ENCODE results near the gene HOXC11. TPM values are rescaled to one million over a fixed set of nuclear protein-coding genes. Genes with fewer than 3 reads are reported as not detected.

The HOXC11 gene
- total RNA-seq, 4 donors from 2014 or later, result not detected

DNA sequence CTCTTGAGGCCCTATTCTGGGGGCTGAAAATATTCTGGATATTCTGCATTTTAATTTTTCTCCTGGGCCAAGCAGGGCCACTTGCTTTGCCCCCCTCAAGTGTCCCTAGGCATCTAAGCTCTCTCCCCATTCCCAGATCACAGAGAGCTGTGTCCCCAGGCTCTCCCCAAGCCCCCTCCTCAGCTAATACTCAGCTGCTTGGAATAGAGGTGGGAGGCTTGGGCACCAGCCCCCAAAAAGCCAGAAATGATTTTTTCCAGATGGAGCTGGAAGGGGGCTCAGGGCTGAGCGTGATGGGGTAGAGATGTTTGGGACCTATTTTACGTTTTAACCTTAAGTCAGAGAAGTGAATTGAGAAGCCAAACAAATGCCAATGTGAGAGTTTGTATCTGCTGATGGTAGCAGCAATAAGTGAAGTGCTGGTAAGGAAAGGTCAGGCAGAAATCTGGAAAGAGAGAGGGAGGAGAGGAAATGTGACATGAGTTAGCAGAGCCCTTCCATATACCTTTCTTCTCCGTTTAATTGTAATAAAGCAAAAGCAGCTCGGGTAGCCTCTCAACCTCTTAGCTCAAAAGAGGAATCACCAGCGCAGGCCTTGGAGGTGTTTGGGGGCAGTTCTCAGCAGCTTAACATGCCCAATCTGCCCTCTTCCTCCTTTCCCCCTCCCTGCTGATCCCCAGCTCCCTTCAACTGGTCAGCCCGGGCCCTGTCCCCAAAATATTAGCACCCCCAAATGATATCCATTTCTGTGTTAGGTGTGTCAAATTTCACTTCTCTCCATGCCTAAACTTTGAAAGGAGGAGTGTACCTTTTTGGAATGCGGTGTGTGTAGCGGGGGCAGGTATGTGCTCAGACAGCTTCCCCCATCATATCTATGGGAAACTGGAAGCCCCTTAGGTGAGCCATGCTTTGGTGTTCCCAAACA, 50.3 kb downstream of the HOXC11 start:
- Histone ChIP-seq H3K9me3 (no peaks in the 10 kb centered on the region), H3K4me1 (peaks cover 0 to 33% (median 0%) of the 10 kb centered on the region in 3 donors), H3K27me3 (peaks cover 0 to 100% (median 20%) of the 10 kb centered on the region in 4 donors), H3K36me3 (no peaks in the 10 kb centered on the region), H3K27ac (no peak overlapping the region), H3K4me3 (no peak overlapping the region)
- WGBS, 2 donors, result 48 to 64% methylated on average over 8 of the region's 8 CpGs
- DNase-seq, result no peak
- no peak for TF ChIP-seq POLR2A (IDR thresholded peaks at IDR 0.05)
- intact Hi-C loops (cut with DNase I), result no loop called here

GRCh38 chr12:54024127-54024526, 51.2 kb downstream of the HOXC11 start:
- Histone ChIP-seq H3K4me1 (peaks cover 0 to 34% (median 0%) of the 10 kb centered on the region in 3 donors), H3K36me3 (no peaks in the 10 kb centered on the region), H3K27ac (no peak overlapping the region), H3K9me3 (no peaks in the 10 kb centered on the region), H3K4me3 (no peak overlapping the region), H3K27me3 (peaks cover 0 to 100% (median 22%) of the 10 kb centered on the region in 4 donors)
- DNase-seq, result no peak
- WGBS, 2 donors, result 40 to 75% methylated on average over 3 to 9 of the region's 17 CpGs
- intact Hi-C loops (cut with DNase I), result no loop called here
- TF ChIP-seq POLR2A (IDR thresholded peaks at IDR 0.05), result no peak
- TF ChIP-seq, protein P1, sequence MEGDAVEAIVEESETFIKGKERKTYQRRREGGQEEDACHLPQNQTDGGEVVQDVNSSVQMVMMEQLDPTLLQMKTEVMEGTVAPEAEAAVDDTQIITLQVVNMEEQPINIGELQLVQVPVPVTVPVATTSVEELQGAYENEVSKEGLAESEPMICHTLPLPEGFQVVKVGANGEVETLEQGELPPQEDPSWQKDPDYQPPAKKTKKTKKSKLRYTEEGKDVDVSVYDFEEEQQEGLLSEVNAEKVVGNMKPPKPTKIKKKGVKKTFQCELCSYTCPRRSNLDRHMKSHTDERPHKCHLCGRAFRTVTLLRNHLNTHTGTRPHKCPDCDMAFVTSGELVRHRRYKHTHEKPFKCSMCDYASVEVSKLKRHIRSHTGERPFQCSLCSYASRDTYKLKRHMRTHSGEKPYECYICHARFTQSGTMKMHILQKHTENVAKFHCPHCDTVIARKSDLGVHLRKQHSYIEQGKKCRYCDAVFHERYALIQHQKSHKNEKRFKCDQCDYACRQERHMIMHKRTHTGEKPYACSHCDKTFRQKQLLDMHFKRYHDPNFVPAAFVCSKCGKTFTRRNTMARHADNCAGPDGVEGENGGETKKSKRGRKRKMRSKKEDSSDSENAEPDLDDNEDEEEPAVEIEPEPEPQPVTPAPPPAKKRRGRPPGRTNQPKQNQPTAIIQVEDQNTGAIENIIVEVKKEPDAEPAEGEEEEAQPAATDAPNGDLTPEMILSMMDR (IDR thresholded peaks at IDR 0.05), result no peak

GRCh38 chr12:54024581-54025305, 51.8 kb downstream of the HOXC11 start:
- no peak overlapping the region for H3K27ac ChIP-seq
- no peak for DNase-seq
- peaks cover 0 to 35% (median 0%) of the 10 kb centered on the region in 3 donors for H3K4me1 ChIP-seq
- H3K27me3 ChIP-seq, result peaks cover 0 to 100% (median 22%) of the 10 kb centered on the region in 4 donors
- TF ChIP-seq, protein P1 (IDR thresholded peaks at IDR 0.05), result no peak
- TF ChIP-seq POLR2A (IDR thresholded peaks at IDR 0.05), result no peak
- 47 to 56% methylated on average over 5 of the region's 5 CpGs for WGBS, 2 donors
- no peaks in the 10 kb centered on the region for H3K9me3 ChIP-seq
- no peaks in the 10 kb centered on the region for H3K36me3 ChIP-seq
- H3K4me3 ChIP-seq, result no peak overlapping the region
- intact Hi-C loops (cut with DNase I), result no loop called here

DNA sequence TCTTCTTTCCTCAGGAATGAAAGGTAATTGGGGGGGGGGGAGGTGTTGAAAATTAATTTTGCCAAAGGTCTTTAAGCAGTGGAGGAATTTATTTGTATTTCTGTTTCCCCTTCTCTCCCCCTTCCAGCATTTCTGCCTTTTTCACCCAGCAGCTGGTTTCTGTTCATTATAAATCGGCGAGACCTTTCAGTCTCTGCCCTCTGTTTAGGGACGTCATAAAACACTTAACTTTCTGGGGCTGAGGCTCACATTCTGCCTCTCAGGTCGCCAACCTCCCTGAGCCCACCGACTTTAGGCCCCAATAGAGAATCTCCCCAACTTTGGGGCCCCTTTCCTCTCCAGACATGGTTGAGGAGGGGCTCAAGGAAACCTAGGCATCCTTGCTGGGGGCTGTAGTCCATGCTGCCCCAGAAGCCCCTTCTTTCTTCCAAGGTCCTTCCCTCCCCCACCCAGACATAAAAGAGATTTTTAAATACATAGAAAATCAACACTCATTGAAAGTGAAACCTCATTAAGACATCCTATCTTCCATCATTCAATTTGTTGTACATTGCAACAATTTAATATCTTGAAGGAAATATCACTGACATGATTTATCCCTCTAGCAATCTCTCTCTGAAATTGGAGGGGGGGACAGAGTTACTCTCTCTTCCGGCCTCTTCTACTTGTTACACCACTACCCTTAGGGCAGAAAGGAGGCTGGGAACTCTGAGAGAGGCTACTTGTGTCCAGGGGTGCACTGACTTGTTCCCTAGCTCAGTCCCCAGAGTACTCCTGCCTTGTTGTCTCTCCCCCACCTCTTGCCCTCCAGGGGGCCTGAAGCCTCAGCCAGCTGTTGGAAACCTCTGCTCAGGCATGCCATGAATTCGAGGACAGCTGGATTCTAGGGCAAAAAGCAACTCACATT, 52.8 kb downstream of the HOXC11 start:
- Histone ChIP-seq H3K27me3 (peaks cover 0 to 100% (median 24%) of the 10 kb centered on the region in 4 donors), H3K27ac (no peak overlapping the region), H3K9me3 (no peaks in the 10 kb centered on the region), H3K4me3 (no peak overlapping the region), H3K36me3 (no peaks in the 10 kb centered on the region), H3K4me1 (peaks cover 0 to 39% (median 0%) of the 10 kb centered on the region in 3 donors)
- intact Hi-C loops (cut with DNase I), result no loop called here
- no peak for TF ChIP-seq POLR2A (IDR thresholded peaks at IDR 0.05)
- TF ChIP-seq, protein P1 (IDR thresholded peaks at IDR 0.05), result no peak
- WGBS, 2 donors, result 55 to 65% methylated on average over 7 of the region's 7 CpGs
- no peak for DNase-seq

All from esophagus squamous epithelium (tissue), 5 donors.